ENCODE data around the gene QSER1.

- no peak for TF ChIP-seq POLR2AphosphoS5 (IDR thresholded peaks at IDR 0.05; ENCODE audit: low read length)
- no peak for TF ChIP-seq MTA3 (IDR thresholded peaks at IDR 0.05; ENCODE audit: borderline replicate concordance, low read length)
- no peak for TF ChIP-seq CTCF (IDR thresholded peaks at IDR 0.05 in 2 of 3, conservative IDR thresholded peaks at IDR 0.05 in 1 of 3; ENCODE audit: control insufficient read depth in 2 of 3, extremely low read depth in 1 of 3, insufficient read depth in 1 of 3, low read depth in 3 of 3, low read length in 3 of 3)
- no peak for TF ChIP-seq REST (IDR thresholded peaks at IDR 0.05; ENCODE audit: low read depth, low read length)
- TF ChIP-seq PBX3 (IDR thresholded peaks at IDR 0.05; ENCODE audit: insufficient replicate concordance, low read depth, low read length) = no peak
- no peak for TF ChIP-seq EZH2 (IDR thresholded peaks at IDR 0.05; ENCODE audit: borderline replicate concordance, control insufficient read depth, low read depth, low read length)
- no peak for TF ChIP-seq CHD4 (IDR thresholded peaks at IDR 0.05)
- TF ChIP-seq POU2F2 (IDR thresholded peaks at IDR 0.05; ENCODE audit: borderline replicate concordance, low read depth, low read length) = no peak
- no peak for TF ChIP-seq USF2 (IDR thresholded peaks at IDR 0.05; ENCODE audit: borderline replicate concordance, low read depth, low read length)
- TF ChIP-seq JUNB (IDR thresholded peaks at IDR 0.05) = no peak
- no peak for TF ChIP-seq ATF3 (IDR thresholded peaks at IDR 0.05; ENCODE audit: borderline replicate concordance, extremely low read depth, low read depth, low read length)
Measured at GRCh38 chr11:32905028-32905667, 12.5 kb downstream of the QSER1 start.

Measured in GM12878 (cell line).